GM12872 (cell line): ENCODE data around the gene ZNF516.

Experiments used
- TF ChIP-seq, protein P1 (sequence below): IDR thresholded peaks from 3 replicates; pipeline ENCODE4 v1.5.1; 2011; ENCODE audit warnings: low read depth, mild to moderate bottlenecking, low read length, moderate library complexity; ENCODE audit not compliant: insufficient read depth

The ZNF516 gene

GRCh38 chr18:76436342-76436741 is 58.7 kb downstream of the ZNF516 start:
- TF ChIP-seq, protein P1, sequence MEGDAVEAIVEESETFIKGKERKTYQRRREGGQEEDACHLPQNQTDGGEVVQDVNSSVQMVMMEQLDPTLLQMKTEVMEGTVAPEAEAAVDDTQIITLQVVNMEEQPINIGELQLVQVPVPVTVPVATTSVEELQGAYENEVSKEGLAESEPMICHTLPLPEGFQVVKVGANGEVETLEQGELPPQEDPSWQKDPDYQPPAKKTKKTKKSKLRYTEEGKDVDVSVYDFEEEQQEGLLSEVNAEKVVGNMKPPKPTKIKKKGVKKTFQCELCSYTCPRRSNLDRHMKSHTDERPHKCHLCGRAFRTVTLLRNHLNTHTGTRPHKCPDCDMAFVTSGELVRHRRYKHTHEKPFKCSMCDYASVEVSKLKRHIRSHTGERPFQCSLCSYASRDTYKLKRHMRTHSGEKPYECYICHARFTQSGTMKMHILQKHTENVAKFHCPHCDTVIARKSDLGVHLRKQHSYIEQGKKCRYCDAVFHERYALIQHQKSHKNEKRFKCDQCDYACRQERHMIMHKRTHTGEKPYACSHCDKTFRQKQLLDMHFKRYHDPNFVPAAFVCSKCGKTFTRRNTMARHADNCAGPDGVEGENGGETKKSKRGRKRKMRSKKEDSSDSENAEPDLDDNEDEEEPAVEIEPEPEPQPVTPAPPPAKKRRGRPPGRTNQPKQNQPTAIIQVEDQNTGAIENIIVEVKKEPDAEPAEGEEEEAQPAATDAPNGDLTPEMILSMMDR = no peak

DNA sequence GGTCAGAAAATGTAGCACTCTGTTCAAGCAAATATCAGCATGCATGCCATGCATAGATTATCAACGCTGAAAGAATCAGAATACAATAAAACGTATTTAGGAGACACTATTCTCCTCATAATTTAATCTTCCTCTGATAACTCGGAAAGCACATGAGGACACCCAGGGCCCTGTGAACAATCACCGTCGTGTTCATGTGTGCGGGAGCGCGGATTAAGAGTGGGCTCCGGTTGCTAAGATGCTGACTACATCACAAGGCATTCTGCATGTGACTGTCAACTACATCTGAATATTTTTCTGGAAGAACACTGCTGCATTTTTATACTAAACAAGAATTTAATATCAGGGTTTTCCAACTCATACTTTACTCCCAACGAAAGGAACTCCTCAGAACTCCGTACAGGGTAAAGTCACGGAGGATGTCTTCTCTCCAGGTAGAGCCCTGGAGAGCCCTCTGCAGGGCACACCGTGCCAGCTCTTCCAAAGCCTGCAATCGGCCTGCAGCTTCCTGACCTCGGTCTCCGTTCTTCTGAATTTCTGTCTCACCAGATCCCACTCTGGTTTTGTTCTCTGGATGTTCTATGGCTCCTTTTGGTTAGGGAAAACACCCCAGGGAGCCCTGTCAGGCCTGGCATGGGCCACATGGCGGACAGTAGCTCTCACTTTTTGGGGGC is 59.6 kb downstream of the ZNF516 start:
- TF ChIP-seq, protein P1 = no peak

GRCh38 chr18:76434452-76434851 is 60.6 kb downstream of the ZNF516 start:
- TF ChIP-seq, protein P1 = no peak

DNA sequence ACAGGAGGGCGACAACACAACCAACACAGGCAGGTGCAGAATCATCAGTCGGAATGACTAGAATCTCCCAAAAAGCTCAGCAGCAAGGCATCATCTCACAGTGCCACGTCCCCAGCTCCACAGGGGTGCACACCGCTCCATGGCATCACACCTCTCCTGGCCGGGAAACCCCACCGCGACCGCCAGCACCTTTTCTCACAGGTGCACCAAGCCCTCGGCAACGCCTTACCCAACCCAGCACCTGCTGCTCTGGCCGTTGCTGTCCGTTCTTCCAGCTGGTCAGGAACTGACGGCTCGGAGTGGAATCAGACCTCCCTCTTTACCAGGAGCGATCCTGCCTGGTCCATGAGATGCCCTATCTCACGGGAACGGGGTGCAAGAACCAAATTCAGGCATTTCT is 61.3 kb downstream of the ZNF516 start:
- TF ChIP-seq, protein P1 = no peak

GRCh38 chr18:76432970-76433767 is 61.9 kb downstream of the ZNF516 start:
- TF ChIP-seq, protein P1 = no peak

DNA sequence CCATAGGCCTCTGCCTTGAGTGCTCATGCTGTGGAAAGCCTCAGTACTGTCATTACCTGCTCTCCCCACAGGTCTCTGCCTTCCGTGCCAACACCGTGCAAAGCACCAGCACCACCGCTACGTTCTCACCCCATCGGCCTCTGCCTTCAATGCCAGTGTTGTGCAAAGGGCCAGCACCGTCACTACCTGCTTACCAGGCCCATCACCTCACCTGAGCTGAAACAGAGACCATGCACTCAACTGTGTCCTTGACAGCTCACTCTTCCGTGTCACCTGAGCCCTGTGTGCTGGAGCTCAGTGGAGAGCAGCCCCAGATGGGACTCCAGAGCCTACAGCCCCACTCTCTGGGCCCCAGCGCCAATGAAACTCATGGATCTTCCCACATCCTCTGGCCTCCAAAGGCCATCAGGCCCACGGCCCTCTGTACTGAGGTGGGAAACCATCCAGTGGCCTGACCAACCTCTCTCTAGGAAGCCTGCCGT is 62.7 kb downstream of the ZNF516 start:
- TF ChIP-seq, protein P1 = no peak

DNA sequence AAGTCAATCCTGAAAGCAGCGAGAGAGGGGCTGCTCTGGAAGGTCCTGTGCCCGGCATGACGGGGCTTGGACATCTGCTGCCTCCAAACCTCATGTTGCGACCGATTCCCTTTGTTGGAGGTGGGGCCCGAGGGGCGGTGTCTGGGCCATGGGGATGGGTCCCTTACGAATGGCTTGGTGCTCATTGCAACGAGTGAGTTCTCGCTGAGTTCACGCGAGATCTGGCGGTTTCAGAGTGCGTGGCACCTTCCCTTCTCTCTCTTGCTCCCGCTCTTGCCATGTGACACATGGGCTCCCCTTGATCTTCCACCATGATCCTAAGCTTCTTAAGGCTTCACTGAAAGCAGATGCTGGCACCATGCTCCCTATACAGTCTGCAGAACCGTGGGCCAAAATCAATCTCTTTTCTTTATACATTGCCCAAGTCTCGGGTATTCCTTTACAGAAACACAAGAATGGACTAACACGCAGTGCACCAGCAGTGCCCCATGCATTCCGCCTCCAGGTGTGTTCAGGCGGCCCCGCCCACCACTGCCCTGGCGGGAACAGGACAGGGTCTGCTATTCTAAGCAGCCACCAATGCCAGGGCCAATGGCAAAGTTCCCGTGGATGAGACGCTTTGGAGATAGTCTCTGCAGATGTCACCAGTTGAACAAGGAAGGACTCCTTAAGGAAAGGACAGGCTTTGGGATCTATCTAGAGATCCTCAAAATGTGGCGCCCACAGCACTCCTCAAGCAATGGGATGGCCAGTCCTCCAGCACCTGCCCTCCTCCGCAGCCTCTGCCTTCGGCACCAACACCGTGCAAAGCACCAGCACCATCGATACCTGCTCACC is 63.4 kb downstream of the ZNF516 start:
- TF ChIP-seq, protein P1 = no peak
